ENCODE measurements around the gene FLNA.

DNA sequence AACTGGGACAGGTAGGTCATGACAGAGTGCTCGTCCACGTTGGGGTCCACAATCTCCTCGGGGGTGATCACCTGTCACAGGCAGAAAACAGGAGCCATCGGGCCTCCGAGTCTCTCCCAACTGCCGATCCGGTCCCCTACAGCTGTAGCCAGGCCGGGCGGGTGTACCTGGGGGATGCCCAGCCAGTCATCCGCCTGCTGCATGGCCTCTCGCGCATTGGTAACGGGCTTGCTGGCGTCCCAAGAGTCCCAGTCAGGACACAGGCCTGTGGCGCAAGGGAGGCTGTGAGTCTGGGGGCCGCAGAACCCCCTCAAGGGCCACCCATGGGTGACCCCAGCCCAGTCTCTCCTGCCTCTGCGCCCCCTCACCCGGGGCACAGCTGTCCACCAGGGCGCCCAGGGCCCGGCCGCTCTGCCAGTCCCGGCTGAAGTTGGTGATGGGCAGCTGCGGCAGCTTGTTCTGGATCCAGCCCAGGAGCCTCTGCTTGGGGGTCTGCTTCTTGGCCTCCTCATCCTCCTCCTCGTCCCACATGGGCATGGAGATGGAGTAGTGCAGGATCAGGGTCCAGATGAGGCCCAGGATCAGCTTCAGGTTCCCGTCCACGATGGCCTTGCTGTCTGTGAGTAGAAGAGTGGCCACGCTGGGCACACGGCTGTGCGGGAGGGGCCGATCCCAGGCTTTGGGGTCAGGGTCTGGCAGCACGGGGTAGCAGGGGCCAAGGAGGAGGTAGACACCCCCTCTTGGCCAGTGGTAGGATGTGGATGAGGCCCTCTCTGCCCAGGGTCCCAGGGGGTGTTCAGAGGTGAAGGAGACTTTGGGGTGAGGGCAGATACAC, 6.7 kb downstream of the FLNA start:
- TF ChIP-seq, protein P1, sequence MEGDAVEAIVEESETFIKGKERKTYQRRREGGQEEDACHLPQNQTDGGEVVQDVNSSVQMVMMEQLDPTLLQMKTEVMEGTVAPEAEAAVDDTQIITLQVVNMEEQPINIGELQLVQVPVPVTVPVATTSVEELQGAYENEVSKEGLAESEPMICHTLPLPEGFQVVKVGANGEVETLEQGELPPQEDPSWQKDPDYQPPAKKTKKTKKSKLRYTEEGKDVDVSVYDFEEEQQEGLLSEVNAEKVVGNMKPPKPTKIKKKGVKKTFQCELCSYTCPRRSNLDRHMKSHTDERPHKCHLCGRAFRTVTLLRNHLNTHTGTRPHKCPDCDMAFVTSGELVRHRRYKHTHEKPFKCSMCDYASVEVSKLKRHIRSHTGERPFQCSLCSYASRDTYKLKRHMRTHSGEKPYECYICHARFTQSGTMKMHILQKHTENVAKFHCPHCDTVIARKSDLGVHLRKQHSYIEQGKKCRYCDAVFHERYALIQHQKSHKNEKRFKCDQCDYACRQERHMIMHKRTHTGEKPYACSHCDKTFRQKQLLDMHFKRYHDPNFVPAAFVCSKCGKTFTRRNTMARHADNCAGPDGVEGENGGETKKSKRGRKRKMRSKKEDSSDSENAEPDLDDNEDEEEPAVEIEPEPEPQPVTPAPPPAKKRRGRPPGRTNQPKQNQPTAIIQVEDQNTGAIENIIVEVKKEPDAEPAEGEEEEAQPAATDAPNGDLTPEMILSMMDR (IDR thresholded peaks at IDR 0.05), result no peak
- TF ChIP-seq, protein P2, sequence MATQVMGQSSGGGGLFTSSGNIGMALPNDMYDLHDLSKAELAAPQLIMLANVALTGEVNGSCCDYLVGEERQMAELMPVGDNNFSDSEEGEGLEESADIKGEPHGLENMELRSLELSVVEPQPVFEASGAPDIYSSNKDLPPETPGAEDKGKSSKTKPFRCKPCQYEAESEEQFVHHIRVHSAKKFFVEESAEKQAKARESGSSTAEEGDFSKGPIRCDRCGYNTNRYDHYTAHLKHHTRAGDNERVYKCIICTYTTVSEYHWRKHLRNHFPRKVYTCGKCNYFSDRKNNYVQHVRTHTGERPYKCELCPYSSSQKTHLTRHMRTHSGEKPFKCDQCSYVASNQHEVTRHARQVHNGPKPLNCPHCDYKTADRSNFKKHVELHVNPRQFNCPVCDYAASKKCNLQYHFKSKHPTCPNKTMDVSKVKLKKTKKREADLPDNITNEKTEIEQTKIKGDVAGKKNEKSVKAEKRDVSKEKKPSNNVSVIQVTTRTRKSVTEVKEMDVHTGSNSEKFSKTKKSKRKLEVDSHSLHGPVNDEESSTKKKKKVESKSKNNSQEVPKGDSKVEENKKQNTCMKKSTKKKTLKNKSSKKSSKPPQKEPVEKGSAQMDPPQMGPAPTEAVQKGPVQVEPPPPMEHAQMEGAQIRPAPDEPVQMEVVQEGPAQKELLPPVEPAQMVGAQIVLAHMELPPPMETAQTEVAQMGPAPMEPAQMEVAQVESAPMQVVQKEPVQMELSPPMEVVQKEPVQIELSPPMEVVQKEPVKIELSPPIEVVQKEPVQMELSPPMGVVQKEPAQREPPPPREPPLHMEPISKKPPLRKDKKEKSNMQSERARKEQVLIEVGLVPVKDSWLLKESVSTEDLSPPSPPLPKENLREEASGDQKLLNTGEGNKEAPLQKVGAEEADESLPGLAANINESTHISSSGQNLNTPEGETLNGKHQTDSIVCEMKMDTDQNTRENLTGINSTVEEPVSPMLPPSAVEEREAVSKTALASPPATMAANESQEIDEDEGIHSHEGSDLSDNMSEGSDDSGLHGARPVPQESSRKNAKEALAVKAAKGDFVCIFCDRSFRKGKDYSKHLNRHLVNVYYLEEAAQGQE (IDR thresholded peaks at IDR 0.05; ENCODE audit: insufficient read depth in 1 of 2, low read depth in 2 of 2, low read length in 1 of 2), result no peak
- TF ChIP-seq SIN3A (IDR thresholded peaks at IDR 0.05; ENCODE audit: borderline replicate concordance, insufficient read depth, low read depth, low read length) (no peak), POLR2AphosphoS5 (IDR thresholded peaks at IDR 0.05; ENCODE audit: low read depth, low read length) (no peak), TCF7L2 (IDR thresholded peaks at IDR 0.05; ENCODE audit: low read depth, low read length) (no peak)
